Stomach smooth muscle (tissue), 2 donors: ENCODE data around the gene ABI2.

Experiments
- H3K27ac ChIP-seq: one replicate; pipeline ENCODE4 v1.7.0; 2013; ENCODE audit warnings: mild to moderate bottlenecking, low read length, inconsistent platforms
- H3K27me3 ChIP-seq, 2 donors: one replicate each; pipeline ENCODE4 v1.7.0; 2013; ENCODE audit warnings: low read length in 2 of 2; ENCODE audit not compliant: insufficient read depth in 2 of 2, control insufficient read depth in 1 of 2
- H3K36me3 ChIP-seq, 2 donors: one replicate each; pipeline ENCODE4 v1.7.0; 2013; ENCODE audit warnings: low read length in 2 of 2; ENCODE audit not compliant: control insufficient read depth in 2 of 2, insufficient read depth in 2 of 2
- H3K4me1 ChIP-seq: one replicate; pipeline ENCODE4 v1.7.0; 2013; ENCODE audit warnings: low read length; ENCODE audit not compliant: control insufficient read depth, insufficient read depth
- H3K4me3 ChIP-seq, 2 donors: one replicate each; pipeline ENCODE4 v1.7.0; 2013; ENCODE audit warnings: low read length in 2 of 2
- H3K9ac ChIP-seq, 2 donors: one replicate each; pipeline ENCODE4 v1.7.0; 2013; ENCODE audit warnings: low read length in 2 of 2, mild to moderate bottlenecking in 1 of 2
- H3K9me3 ChIP-seq, 2 donors: one replicate each; pipeline ENCODE4 v1.7.0; 2013; ENCODE audit warnings: low read length in 2 of 2; ENCODE audit not compliant: control insufficient read depth in 2 of 2
- donor health status: healthy.
- donor health status: Pancreatic carcinoma.

Gene ABI2

GRCh38 chr2:203394519-203395227 is 66.5 kb downstream of the ABI2 start:
- H3K27ac ChIP-seq, result no peak overlapping the region
- H3K9me3 ChIP-seq, result no peaks in the 10 kb centered on the region
- no peak overlapping the region for H3K9ac ChIP-seq
- H3K36me3 ChIP-seq, result peaks cover 0 to 4% of the 10 kb centered on the region in 2 donors
- H3K27me3 ChIP-seq, result no peaks in the 10 kb centered on the region
- H3K4me3 ChIP-seq, result no peak overlapping the region
- H3K4me1 ChIP-seq, result no peaks in the 10 kb centered on the region

- no peak overlapping the region for H3K9ac ChIP-seq
- H3K4me1 ChIP-seq, result no peaks in the 10 kb centered on the region
- H3K27me3 ChIP-seq, result no peaks in the 10 kb centered on the region
- H3K27ac ChIP-seq, result no peak overlapping the region
- no peaks in the 10 kb centered on the region for H3K9me3 ChIP-seq
- peaks cover 0 to 4% of the 10 kb centered on the region in 2 donors for H3K36me3 ChIP-seq
- no peak overlapping the region for H3K4me3 ChIP-seq
Observed at GRCh38 chr2:203395858-203396257, 67.7 kb downstream of the ABI2 start.

GRCh38 chr2:203396667-203397066 is 68.5 kb downstream of the ABI2 start:
- Histone ChIP-seq H3K9ac (no peak overlapping the region), H3K9me3 (no peaks in the 10 kb centered on the region), H3K4me1 (no peaks in the 10 kb centered on the region), H3K27ac (no peak overlapping the region), H3K36me3 (peaks cover 0 to 4% of the 10 kb centered on the region in 2 donors), H3K4me3 (no peak overlapping the region), H3K27me3 (no peaks in the 10 kb centered on the region)

GRCh38 chr2:203399031-203399430 is 70.8 kb downstream of the ABI2 start:
- H3K27ac ChIP-seq, result no peak overlapping the region
- H3K9me3 ChIP-seq, result no peaks in the 10 kb centered on the region
- H3K36me3 ChIP-seq, result peaks cover 3 to 4% of the 10 kb centered on the region in 2 donors
- no peak overlapping the region for H3K4me3 ChIP-seq
- no peaks in the 10 kb centered on the region for H3K4me1 ChIP-seq
- H3K27me3 ChIP-seq, result no peaks in the 10 kb centered on the region
- no peak overlapping the region for H3K9ac ChIP-seq

- Histone ChIP-seq H3K27me3 (no peaks in the 10 kb centered on the region), H3K4me3 (no peak overlapping the region), H3K36me3 (peaks cover 0 to 4% of the 10 kb centered on the region in 2 donors), H3K4me1 (no peaks in the 10 kb centered on the region), H3K9me3 (no peaks in the 10 kb centered on the region), H3K27ac (no peak overlapping the region), H3K9ac (no peak overlapping the region)
Observed at GRCh38 chr2:203400805-203401585, 72.8 kb downstream of the ABI2 start.

GRCh38 chr2:203404996-203405395 is 76.8 kb downstream of the ABI2 start:
- no peak overlapping the region for H3K27ac ChIP-seq
- H3K9me3 ChIP-seq, result no peaks in the 10 kb centered on the region
- no peak overlapping the region for H3K9ac ChIP-seq
- H3K27me3 ChIP-seq, result no peaks in the 10 kb centered on the region
- no peak overlapping the region for H3K4me3 ChIP-seq
- peaks cover 0 to 11% of the 10 kb centered on the region in 2 donors for H3K36me3 ChIP-seq
- H3K4me1 ChIP-seq, result no peaks in the 10 kb centered on the region

GRCh38 chr2:203407496-203407895 is 79.3 kb downstream of the ABI2 start:
- Histone ChIP-seq H3K4me3 (no peak overlapping the region), H3K9ac (no peak overlapping the region), H3K27ac (no peak overlapping the region), H3K27me3 (no peaks in the 10 kb centered on the region), H3K4me1 (no peaks in the 10 kb centered on the region), H3K9me3 (no peaks in the 10 kb centered on the region), H3K36me3 (peaks cover 8 to 18% of the 10 kb centered on the region in 2 donors)

- no peak overlapping the region for H3K27ac ChIP-seq
Observed at GRCh38 chr2:203412546-203413331, 84.5 kb downstream of the ABI2 start.

GRCh38 chr2:203413796-203414195 is 85.6 kb downstream of the ABI2 start:
- Histone ChIP-seq H3K9ac (no peak overlapping the region), H3K4me3 (no peak overlapping the region), H3K27me3 (no peaks in the 10 kb centered on the region), H3K4me1 (no peaks in the 10 kb centered on the region), H3K9me3 (no peaks in the 10 kb centered on the region), H3K36me3 (peaks cover 18% of the 10 kb centered on the region in 2 donors), H3K27ac (no peak overlapping the region)

More at GRCh38 chr2:203412546-203413331, 84.5 kb downstream of the ABI2 start:
- peaks cover 10 to 12% of the 10 kb centered on the region in 2 donors for H3K36me3 ChIP-seq
- H3K4me1 ChIP-seq, result no peaks in the 10 kb centered on the region
- H3K27me3 ChIP-seq, result no peaks in the 10 kb centered on the region
- no peak overlapping the region for H3K4me3 ChIP-seq
- no peak overlapping the region for H3K9ac ChIP-seq
- no peaks in the 10 kb centered on the region for H3K9me3 ChIP-seq

GRCh38 chr2:203418271-203418670 is 90.1 kb downstream of the ABI2 start:
- no peaks in the 10 kb centered on the region for H3K4me1 ChIP-seq
- H3K36me3 ChIP-seq, result peaks cover 13% of the 10 kb centered on the region in 2 donors
- H3K27ac ChIP-seq, result no peak overlapping the region
- H3K27me3 ChIP-seq, result no peaks in the 10 kb centered on the region
- H3K4me3 ChIP-seq, result no peak overlapping the region
- H3K9me3 ChIP-seq, result no peaks in the 10 kb centered on the region
- H3K9ac ChIP-seq, result no peak overlapping the region
